ENCODE results near the gene FAM168A. TPM values are rescaled to one million over a fixed set of nuclear protein-coding genes. Genes with fewer than 3 reads are reported as not detected.

FAM168A gene
- total RNA-seq, 1 donor from 2014 or later = 30.2 TPM

DNA sequence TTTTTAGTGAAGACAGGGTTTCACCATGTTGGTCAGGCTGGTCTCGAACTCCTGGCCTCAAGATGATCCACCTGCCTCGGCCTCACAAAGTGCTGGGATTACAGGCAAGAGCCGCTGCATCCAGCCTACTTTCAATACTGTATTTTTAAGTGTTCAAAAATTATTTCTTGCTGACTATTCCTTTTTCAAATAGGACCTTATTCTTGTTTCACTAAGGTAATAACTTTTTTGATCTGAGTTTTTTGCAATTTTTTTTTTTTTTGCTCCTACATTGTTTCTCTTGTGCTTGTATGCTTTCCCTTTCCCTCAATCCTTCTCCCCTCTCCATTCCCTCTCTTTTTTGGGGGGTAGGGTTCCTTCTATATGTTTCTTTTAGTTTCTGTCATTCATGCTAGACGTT, 73.1 kb downstream of the FAM168A start:
- DNase-seq (ENCODE audit: low spot score) = no peak

DNA sequence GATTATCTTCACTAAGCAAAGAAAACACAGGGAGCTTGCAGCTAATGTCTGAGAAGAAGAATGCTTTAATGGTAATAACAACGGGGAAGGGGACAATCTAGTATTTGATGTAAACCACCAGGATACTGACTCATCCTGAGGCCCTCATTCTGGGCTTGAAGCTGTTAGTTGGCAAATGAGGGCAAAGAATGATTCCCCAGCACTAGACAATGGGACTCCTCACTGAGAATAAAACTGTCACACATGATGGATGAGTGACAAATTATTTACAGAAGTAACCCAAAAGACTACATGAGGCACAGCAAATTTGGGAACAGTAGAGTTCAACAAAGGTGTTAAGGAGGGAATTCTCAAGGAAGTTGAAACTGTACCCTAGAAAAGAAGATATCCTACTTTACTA, 76.3 kb downstream of the FAM168A start:
- no peak for DNase-seq (ENCODE audit: low spot score)

DNA sequence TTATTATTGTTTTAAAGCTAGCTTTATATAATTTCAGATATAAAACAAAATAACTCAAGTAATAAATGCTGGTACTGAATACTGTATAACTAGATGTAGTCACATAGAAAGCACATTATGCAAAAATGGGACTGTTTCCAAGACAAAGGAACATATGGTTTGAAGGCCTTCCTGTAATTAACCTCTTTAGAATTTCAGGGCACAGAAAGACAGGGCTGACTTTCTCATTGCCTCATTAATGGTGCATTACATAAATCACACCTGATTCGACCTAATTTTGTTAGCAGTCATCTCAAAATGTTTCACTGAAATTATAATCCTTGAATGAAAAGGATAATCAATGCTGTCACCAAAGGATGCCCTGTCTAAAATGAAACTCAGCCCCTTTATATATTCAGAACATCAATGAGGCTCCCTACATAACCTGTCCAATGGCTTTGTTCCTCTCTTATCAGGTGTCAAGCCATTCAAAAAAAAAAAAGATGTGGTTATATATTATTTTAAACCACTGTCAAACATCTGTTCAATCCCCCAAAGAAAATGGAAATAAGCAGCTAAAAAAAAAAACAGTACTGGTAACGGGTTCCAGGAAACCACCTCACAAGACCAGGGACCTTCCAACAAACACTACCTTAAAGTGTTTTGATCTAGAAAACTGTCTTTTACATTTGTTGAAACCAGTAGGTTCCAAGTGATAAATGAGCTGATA, 77.4 kb downstream of the FAM168A start:
- no peak for DNase-seq (ENCODE audit: low spot score)

DNA sequence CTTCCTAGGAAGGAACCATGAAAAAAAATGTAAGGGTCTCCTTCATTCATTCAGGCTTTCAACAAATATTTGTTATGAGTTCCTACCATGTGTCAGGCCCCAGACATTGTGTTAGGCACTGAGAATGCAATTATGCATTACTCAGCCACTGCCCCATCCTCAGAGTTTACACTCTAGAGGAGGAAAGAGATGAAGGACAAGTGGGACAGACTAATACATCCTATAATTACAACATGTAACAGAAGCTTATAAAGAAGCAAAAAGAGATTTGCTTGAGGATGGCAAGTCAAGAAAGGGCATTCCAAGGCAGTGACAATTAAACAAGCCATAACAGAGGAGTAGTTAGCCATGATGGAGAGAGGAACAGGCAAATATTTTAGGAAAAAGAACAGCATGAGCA, 78.6 kb downstream of the FAM168A start:
- no peak for DNase-seq (ENCODE audit: low spot score)

DNA sequence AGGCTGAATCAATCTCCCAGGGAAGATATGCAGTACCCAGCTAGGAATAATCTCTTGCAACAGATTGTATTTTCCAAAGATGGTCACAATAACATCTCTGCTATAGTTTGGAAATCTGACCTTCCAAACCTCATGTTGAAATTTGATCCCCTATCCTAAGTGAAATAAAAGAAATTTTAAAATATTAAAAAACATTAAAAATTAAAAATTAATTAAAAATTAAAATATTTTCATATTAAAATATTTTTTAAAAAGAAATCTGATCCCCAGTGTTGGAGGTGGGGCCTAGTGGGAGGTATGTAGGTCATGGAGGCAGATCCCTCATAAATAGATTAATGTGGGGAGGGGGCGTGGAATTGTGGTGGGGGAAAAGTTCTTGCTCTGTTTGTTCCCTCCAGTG, 79.7 kb downstream of the FAM168A start:
- no peak for DNase-seq (ENCODE audit: low spot score)

DNA sequence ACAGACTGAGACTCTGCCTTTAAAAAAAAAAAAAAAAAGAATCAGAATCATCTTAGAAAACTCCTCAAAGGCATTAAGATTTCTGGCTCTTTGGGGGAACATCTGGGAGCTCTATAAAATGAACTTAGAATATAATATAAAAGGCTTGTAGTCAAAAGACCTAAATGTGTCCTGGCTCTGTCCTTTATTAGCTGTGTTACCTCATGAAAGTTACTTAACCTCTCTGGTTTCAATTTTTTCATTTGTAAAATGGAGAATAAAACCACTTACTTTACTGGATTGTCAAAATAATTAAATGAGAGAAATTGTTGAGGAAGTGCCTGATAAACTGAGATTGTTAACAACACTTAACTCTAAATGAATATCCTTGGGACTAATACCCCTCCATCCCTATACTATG, 81.8 kb downstream of the FAM168A start:
- DNase-seq (ENCODE audit: low spot score) = no peak

DNA sequence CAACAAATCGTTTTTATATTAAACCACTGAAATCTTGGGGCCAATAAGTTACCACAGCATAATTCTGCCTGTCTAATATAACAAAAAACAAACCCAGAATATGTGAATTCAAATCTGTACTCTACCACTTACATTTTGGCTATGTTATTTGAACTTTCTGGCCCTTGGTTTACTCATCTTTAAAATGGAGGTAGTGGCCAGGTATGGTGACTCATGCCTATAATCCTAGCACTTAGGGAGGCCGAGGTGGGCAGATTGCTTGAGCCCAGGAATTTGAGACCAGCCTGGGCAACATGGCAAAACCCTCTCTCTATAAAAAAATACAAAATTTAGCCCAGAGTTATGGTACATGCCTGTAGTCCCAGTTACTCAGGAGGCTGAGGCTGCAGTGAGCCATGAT, 84.2 kb downstream of the FAM168A start:
- no peak for DNase-seq (ENCODE audit: low spot score)

DNA sequence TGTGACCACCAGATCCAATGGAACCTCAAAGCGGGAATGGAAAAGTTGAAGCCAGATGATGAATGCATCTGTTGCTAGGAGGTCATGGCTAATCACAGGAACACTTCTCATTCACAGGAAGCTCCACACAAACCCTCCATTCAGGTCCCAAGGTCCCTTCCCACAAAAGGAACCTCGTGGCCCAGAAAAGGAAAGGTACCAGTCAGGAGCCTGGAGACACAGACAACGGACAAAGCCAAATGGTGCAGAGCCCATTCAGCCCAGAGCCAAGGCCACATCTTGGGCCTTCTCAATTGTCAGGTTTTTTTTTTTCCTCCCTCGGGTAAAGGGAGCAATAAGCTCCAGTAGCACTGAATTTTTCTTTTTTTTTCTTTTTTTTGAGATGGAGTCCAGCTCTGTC, 87.0 kb downstream of the FAM168A start:
- no peak for DNase-seq (ENCODE audit: low spot score)

DNA sequence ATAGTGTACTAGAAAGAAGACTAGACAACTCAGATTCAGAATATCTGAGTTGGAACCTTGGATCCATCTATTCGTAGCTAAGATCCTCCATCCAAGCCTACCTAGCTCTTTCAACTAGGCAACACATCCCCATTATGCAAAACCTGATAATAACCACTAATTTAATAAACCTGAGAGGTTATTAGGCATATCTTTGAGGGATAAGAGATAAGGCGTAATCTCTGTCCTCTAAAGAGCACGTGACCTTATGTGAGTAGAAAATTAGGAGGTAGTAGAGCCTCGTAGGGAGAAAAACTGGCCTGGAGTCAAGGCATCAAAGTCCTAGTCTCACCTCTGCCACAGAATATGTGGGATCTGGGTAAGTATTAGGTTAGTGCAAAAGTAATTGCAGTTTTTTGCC, 87.8 kb downstream of the FAM168A start:
- no peak for DNase-seq (ENCODE audit: low spot score)

DNA sequence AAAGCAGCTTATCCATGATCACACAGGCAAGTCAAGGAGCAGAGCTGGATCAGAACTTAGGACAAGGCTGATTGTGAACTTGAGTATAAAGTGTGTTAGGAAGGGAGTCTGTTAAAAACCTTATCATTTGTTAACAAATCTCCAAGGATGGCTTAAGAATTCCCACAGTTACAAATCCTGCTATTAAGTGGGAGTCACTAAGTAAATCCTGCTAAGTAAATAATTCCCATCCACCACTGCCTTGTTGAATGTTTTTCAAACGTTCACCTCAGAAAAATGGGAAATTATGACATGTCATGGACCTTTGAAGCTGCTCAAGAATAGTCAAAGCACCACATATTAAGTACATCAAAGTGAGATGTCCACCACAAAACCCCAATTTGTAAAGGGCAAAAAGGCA, 88.7 kb downstream of the FAM168A start:
- no peak for DNase-seq (ENCODE audit: low spot score)

DNA sequence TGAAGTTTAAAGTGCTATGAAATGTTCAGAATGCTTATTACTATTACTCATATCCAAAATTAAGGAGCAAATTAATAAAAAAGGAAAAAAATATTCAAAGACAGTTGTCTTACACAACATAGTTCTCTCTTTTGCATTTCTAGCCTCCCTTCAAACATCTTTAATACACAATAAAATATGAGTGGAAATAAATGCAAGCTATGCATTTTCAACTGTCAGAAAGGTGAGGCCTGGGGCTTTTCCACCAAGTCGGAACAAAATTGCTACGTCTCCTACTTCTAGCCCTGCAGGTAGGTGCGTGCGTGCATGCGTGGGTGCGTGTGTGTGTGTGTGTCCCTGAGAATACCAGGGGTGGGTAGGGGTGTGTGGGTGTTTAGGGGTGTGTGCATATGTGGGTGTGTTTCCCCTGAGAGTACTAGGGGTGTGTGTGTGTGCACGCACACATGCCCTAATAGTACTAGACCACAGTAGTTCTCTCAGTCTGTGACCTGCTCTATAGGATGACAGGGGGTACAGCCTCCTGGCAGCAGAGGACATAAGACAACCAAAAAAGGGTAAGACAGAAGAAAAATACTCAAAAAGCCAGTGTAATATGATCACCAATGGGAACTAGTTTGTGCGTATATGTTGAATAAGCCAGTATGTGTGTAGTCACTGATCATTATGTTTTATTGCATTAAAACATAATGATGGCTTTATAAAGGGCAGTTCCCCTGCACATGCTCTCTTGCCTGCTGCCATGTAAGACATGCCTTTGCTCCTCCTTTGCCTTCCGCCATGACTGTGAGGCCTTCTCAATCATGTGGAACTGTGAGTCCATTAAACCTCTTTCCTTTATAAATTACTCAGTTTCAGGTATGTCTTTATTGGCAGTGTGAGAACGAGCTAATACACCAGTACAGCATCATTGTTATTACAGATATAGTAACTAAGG, 89.4 kb downstream of the FAM168A start:
- DNase-seq (ENCODE audit: low spot score) = no peak

DNA sequence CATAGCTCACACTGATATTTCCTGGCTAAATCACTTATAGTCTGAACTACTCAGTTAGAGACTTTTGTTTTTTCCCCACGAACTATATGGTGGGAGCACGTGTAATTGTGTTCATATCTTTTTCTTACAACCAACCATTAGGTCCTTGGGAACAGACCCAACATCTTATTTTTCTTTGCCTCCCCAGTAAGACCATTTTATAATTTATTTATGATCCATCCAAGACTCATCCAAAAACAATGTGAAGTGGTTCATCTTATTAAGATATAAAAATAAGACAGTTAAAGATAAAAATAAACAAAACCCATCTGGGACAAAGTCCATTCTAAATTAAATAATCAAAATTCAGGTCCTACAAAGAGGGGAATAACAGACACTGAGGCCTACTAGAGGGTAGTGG, 90.8 kb downstream of the FAM168A start:
- no peak for DNase-seq (ENCODE audit: low spot score)

DNA sequence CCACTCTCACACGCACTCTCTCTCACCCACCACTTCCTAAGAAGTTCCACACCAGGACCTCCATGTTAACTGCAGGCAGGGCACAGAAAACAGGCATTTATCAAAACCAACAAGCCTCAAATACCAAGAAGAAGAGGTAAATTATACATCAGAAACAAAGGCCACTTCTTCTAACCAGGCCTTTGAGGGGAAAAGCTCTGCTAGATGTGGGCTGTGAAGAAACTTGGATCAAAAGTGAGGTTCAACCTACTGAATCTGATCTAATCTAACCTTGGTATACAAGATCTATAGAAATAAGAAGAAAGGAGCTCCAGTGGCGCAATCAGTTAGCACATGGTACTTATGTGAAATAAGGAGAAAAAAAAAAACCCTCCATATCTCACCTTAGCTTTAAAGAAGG, 91.9 kb downstream of the FAM168A start:
- no peak for DNase-seq (ENCODE audit: low spot score)

DNA sequence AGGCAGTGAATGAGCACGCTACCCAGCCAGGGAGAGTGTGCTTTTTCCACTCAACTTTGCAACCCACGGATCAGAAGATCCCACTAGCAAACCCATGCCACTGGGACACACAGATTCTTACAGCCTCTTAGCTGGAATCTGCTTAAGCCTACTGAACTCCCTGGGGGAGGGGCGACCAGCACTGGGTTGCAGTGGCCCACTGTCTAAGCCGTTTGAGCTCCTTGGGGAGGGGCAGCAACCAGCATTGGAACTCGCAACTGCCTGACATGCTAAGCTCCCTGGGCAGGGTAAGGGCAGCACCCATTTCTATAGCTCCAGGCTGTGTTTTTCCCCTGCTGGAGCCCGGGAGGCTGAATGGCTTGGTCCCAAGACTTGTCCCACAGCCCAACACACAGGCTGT, 99.6 kb downstream of the FAM168A start:
- no peak for DNase-seq (ENCODE audit: low spot score)

DNA sequence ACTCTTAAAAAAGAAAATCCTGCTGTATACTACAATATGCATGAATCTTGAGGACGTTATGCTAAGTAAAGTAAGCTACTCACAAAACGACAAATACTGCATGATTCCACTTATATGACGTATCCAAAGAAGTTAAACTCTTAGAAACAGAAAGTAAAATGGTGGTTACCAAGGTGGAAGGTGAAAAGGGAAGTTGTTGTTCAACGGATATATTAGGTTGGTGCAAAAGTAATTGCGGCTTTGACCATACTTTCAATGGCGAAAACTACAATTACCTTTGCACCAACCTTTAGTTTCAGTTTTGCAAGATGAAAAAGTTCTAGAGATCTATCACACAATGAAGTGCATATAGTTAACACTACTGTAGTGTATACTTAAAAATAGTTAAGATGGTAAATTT, 101.8 kb downstream of the FAM168A start:
- DNase-seq (ENCODE audit: low spot score) = no peak

DNA sequence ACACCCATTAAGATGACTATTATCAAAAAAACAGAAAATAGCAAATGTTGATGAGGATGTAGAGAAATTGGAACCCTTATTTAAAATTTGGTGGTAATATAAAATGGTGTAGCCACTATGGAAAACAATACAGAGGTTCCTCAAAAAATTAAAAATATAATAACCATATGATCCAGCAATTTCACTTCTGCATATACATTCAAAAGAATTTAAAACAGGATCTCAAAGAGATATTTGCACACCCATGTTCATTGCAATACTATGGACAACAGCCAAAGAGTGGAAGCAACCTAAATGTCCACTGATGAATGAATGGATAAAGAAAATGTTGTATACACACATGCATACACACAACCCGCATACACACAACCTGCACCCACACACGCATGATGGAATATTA, 102.2 kb downstream of the FAM168A start:
- DNase-seq (ENCODE audit: low spot score) = no peak

DNA sequence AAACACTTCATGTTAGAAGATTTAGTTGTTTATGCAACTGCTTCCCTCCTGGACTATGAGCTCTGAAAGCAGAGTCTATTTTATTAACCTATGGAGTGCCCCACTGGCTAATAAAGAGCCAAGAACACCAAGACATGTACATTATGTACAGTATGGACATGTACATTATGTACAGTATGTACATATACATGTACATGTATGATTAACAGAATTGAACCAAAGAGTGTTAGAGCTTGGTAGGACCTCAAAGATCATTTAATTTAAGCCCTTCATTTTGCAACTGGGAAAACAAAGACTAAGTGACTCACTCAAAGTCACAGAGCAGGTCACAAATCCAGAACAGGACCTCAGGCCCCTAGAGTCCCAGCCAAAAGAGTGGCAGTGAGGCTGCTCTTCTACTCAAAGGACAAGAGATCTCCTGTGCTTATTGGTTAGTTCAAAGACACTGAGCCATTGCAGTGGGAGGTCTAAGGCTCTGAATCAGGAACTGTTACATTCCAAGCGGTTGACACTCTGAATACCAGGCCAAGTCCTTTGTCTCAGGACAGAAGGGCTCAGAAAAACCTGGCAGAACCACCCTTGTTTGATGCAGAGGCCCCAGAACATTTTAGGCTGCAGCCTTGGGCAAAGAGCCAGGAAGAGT, 103.8 kb downstream of the FAM168A start:
- DNase-seq (ENCODE audit: low spot score) = no peak

DNA sequence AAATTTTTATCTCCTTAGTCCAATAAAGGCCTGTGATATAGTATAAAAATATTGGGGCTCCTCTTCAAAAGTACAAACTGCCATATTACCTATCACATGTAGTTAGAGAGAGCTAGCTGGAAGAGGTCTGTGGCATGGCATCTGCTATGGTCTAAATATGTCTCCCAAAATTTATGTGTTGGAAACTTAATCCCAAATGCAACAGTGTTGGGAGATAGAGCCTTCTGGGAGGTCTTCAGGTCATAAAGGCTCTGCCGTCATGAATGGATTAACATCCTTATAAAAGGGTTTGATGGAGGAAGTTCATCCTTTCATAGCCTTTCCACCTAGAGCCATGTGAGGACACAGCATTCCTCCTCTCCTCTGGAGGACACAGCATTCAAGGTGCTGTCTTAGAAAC, 116.3 kb downstream of the FAM168A start:
- DNase-seq (ENCODE audit: low spot score) = no peak

DNA sequence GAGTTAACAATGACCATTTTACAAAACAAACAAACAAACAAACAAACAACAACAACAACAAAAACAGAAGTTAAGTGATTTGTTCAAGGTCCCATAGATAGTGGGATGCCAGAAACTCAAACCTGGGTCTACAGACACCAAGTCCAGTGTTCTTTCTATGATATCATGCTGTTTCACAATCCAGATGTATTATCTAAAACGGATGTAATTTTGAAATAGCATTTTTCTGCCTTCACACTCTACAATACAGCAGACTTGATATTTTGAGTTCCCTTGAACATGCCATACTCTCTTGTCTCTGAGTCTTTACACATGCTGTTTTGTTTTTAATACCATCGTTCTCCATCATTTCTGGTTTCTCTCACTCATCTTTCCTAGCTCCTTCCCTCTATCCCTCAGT, 117.2 kb downstream of the FAM168A start:
- DNase-seq (ENCODE audit: low spot score) = no peak

DNA sequence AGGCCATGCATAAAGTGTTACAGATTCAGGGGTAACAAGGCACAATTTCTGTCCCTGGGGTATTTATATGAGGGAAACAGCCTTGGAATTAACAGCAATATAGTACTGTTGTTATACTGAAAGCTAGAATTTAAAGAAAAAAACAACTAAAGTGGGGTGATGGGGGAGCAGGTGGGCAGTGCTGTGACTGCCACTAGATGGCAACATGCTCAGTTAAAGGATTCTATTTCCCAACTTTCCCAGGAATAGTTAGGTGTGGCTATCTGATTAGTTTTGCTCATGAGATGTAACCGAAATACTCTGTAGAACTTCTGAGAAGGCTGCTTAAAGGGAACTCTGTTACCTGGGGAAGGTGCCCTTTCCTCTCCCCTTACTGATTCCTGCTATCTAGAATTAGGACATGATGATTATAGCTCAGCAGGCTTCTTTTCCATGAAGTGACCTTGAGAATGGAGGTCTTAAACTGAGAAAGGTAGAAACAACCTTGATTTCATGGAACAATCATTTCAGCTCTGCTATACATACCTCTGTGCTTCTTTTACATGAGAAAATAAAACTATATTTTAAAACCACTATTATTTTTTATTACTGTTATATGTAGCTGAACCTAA, 119.1 kb downstream of the FAM168A start:
- DNase-seq (ENCODE audit: low spot score) = no peak

DNA sequence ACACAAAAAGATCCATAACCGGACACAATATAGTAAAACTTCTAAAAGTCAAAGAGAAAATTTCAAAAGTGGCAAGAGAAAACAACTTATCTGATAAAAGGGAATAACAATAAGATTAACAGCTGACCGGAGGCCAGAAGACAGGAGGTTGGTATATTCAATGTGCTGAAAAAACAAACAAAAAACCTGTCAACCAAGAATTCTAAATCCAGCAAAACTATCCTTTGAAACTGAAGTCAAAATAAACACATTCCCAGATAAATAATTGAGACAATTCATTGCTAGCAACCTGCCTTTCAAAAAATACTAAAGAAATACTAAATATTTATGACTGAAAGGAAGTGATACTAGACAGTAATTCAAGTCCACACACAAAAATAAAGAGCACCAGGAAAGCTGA, 120.4 kb downstream of the FAM168A start:
- no peak for DNase-seq (ENCODE audit: low spot score)

DNA sequence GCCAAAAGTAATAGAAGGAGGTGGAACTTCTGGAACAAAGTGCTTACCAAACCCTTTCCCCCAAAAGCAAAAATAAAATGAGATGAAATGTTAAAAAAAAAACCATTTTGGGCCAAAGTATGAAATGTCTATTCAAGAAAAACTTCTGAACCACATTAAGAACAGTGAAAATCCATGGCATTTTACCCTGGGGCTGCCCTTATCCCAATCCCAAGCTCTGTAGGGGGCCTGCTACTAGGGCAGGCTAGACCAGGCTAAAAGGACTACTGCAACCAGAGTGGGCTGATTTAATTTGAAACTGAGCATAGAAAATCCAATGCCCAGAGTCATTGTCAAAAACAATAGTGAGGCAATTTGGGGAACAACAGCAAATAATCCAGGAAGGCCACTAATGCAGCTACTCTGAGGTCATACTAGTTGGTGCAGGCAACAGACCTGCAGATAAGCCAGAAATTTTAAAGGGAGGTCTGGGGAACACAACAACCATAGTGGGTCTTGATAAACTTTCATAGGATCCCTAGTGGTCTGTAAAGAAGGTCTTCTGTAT, 122.3 kb downstream of the FAM168A start:
- DNase-seq (ENCODE audit: low spot score) = no peak

Measured in mesenteric fat pad (tissue), 1 donor.